NCI-H524 treated with DMSO at 0.1 percent for 48 hours (cell line): Measurements from ENCODE around the gene SLC24A3.
"Not testable (repeated sequence)": the region's sequence is repeated elsewhere in the genome, so short reads cannot be mapped to it uniquely, and the experiment has no call there.

Experiments
- DNase-seq: peaks from one replicate; lab custom pipeline; 2025; lab: John Stamatoyannopoulos, UW

SLC24A3 gene

GRCh38 chr20:19678591-19678990 is 466.1 kb downstream of the SLC24A3 start:
- DNase-seq, result not testable (repeated sequence)

DNA sequence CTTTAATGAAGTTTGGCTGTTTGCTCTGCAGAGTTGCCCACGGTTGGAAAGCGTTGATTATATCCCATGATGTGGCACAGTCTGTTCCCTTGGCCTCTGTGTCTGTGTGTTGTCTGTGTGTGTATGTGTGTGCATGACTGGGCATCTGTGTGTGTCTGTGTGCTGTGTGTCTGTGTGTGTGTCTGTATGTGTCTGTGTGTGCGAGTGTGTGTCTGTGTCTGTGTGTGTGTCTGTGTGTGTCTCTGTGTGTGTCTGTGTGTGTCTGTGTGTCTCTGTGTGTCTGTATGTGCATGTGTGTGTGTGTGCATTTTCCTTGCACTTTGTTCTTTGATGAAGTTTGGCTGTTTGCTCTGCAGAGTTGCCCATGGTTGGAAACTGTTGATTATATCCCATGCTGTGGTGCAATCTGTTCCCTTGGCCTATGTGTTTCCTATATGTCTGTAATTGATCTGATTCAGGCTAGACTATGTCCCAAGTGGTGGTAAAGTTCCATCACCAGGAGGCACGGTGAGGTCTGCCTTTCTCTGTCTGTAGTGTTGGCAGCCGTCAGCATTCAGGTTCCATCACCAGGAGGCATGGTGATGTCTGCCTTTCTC is 467.6 kb downstream of the SLC24A3 start:
- no peak for DNase-seq

DNA sequence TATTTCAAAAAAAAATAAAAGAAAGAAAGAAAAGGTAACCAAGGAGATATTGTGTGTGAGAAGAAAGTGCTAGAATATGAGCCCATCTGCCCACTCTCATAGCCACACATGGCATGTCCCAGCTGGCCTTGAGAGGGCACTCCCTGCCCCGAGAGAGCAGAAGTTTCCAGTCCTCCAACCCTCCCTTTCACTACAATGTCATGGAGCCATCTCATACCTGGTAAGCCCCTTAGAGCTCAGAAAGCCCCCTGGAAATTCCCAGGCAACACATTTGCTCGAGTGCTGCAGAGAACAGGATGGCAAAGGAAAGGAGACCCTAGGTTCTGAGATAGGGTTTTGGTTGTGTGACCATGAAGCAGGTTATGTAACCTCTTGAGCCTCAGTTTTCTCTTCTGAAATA is 469.8 kb downstream of the SLC24A3 start:
- DNase-seq, result no peak

DNA sequence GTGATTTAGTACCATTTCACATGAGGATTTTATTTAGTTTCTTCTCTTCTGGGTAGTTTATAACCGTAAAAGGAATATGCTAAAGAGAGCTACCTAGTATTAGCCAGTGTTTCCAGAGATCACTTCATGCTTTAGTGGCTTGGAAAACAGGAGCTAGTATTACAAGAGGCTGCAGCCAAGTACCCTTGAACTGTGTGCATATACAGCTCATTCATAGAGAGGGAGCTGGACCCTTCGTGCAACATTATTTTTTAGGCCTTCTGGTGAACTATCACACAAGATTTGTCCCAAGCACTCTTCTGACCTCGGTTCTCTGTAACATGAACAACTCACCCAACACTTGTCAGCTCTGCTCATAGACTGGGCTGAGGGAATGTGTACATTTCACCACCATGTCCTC is 470.7 kb downstream of the SLC24A3 start:
- DNase-seq, result no peak

DNA sequence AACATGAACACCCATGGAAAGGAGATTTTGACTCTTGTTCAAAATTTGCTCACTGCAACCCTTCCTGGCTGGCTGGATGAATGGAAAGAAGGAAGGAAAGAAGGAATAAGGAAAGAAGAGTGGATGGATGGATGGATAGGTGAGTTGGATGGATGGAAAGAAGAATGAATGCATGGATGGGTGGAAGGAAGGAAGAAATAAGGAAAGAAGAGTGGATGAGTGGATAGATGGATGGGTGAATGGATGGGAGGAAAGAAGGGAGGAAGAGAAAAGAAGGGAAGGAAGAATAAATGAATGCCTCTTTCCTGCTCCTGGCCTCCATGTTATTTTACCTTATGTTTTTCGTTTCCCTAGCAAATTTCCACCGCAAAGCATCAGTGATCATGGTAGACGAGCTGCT is 471.4 kb downstream of the SLC24A3 start:
- DNase-seq, result no peak

DNA sequence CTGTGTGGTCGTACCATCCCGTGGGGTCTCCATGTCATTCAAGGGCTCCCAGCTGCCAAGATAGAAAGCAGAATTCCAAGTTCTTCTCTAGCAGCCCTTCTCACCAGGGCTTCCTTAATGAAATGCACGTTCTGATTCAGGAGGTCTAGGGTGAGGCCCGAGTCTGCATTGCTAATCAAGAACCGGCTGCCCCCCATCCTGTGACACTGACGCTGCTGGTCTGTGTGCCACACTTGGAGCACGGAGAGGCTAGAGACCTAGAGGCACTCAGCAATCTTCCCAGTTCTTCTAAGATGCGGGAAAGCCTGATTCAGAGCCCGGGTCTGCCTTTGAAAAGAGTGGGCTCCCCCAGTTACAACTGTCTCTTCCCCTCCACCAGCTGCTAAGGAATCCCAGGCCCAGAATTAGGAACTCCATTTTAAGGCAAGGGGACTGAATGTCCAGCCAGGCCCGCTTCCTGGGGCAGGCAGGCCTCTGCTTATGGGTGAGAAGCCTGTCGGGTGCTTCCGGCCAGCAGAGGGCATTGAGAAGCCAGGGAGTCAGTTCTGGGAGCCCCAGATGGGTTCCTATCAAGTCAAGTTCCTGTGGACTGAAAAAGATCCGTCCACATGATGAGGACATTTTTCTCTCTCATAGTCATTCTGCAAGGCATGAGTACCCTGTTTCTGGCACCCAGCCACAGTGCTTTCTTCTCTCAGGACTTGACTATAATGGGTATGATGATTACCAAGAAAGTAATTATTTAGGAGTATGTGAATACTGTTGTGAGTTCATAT is 475.8 kb downstream of the SLC24A3 start:
- no peak for DNase-seq

GRCh38 chr20:19690462-19690861 is 478.0 kb downstream of the SLC24A3 start:
- no peak for DNase-seq

- no peak for DNase-seq
Measured at GRCh38 chr20:19691125-19691524, 478.7 kb downstream of the SLC24A3 start.

DNA sequence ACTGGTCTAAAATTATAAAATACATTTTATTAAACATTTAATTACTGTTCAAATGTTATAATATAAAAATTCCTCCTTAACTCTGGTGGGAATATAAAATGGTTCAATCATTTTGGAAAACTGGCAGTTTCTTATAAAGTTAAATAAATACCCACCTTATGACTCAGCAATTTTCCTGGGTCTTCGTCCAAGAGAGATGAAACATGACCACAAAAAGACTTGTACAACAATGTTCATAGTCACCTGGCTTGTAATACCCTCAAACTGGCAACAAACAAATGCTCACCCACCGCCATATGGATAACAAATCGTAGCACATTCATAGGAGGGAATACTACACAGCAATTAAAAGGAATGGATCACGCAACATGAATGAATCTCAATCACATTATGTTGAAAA is 479.7 kb downstream of the SLC24A3 start:
- DNase-seq, result no peak

- no peak for DNase-seq
Measured at GRCh38 chr20:19692685-19693119, 480.3 kb downstream of the SLC24A3 start.

DNA sequence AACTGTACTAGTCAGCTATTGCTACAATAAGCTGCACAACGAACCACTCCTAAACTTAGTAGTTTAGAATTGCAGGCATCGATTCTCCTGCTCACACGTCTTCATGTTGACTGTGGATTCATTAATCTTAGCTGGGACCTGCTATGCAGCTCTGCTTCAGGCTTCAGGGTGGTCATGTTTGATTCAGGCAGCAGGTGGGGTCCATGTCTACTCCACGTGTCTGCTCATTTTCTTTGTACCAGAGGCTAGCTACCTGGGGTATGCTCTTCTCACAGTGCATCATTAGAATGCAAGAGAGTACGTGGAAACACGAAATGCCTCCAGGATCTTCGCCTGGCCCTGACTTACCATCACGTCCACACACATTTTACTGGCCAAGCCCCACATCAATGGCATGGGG is 481.1 kb downstream of the SLC24A3 start:
- no peak for DNase-seq

DNA sequence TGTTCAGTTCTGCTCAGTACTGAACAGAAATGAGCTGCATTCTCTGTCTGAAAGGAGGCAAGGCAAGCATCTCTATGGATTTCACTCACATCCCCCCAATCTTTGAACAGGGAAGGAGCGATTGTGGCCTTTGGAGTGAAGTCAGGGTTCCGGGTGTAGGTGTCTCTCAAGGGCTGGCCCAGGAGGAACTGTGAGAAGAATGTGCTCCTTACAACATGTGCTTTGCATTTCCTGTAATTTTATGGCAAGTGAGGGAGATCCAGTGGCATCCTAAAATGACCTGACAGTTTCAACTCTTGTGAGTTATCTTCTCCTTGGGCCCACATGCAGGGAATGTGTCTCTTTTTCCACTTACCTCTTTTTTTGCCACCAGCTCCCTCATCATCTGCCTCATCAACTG is 482.6 kb downstream of the SLC24A3 start:
- no peak for DNase-seq

DNA sequence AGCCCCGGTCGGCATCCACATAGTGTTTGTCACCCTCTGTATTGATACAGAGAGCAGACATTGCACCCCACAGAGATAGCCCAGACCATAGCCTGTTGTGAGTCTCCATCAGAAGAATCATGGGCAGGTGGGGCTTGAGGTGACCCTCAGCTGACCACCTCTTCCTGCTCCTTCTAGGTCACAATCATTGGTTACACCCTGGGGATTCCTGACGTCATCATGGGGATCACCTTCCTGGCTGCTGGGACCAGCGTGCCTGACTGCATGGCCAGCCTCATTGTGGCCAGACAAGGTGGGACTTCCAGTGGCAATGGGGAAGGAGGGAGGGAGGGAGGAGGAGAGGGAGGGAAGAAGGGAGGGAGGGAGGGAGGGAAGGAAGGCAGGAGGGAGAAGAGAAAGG is 484.2 kb downstream of the SLC24A3 start:
- DNase-seq, result no peak

DNA sequence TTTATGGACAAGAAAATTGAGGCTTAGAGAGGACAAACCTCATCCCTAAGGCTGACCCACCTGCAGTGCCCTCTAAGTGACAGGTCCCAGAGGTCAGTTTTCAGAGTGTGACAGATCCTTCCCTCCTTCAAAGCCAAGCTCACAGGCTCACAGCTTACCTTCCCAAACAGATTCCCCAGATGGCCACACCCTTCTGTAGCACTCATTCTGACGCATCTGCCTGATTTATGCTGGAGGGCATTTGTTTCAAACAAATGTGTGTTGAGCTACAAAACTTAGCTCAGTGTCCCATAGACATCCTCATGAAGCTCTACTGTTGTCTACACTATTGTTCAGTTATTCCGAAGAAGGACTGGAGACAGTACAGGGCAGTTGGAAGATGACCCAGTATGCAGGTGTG is 485.0 kb downstream of the SLC24A3 start:
- DNase-seq, result no peak

DNA sequence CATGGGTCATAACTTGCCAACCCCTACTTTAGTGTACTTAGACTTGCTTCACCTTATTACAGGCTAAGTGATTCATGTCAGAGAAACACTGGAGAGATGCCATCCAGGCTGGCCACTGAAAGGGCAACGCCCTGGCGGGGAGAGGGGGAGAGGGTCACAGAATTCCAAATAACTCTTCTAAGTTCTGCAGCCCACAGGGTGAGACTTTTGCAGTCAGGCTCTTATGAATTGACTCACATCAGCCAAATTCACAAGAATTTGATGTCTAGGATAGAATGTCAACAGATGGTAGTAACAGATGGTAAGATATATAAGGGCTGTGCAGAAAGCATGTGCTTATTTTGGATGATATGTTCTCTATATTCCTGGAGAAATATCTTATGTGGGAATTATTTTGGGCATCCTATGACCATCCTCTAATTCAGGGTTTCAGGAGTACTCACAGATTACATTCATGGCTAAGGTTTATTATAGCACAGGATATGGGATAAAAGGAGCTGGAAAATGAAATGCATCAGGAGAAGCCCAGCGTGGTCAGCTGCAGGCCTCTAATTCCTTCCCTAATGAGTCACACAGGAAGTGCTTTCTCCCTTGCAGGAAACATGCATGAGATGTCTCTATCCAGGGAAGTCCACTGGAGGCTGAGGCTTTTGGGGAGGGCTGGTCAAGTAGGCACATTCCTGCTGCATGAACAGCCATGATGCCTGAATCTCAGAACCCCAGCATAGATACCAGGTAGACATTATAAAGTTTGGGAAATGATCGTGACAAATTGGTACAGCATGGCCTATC is 486.9 kb downstream of the SLC24A3 start:
- peak; percentile 80 for DNase-seq

- DNase-seq, result no peak
Measured at GRCh38 chr20:19701429-19701828, 489.0 kb downstream of the SLC24A3 start.

DNA sequence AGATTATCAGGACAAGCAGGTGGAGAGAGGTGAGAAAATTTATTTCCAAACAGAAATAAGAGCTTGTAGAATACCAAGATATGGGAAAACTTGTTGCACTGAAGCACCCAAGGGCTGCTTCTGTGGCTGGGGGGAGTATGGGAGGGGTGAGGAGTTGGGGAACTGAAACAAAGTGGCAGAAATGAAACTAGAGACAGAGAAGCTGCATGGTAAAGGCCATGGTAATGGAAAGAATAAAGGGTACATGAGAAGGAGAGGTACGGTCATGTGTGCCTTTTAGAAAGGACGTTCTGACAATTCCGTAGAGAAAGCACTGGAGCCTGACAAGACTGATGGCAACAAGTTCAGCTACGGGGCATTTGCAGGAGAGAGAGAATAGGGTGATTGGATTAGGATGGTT is 494.0 kb downstream of the SLC24A3 start:
- DNase-seq, result no peak

DNA sequence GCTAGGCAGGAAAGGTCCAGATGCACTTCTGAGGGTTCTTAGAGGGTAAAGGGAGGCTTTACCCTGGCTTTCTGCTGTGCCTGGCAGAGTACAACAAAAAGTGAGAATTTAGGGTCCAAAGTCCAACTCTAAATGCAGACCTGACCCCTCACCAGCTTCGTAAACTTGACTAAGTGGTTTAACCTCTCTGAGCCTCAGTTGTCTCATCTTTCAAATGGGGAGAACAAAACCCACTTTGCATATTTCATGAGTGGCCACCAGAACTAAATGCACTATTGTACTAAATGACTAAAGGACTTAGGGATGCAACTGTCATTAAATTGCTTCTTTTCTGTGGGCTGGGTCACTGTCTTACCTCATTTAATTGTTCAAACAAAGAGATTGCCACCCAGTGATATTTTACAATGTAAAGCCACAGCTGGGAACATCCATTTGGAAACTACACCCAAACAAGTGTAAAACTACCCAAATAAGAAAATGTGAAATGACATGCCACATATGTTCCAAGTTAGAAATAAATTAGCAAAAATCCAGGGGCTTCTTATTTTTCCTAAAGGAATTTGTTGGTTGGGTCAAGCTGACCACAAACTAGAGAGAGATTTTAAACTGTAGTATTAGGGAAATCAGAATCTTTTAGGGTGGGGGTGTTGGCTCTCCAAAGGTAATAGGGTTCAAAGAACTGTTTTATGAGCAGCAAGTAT is 497.3 kb downstream of the SLC24A3 start:
- no peak for DNase-seq

GRCh38 chr20:19710336-19711120 is 498.1 kb downstream of the SLC24A3 start:
- no peak for DNase-seq

DNA sequence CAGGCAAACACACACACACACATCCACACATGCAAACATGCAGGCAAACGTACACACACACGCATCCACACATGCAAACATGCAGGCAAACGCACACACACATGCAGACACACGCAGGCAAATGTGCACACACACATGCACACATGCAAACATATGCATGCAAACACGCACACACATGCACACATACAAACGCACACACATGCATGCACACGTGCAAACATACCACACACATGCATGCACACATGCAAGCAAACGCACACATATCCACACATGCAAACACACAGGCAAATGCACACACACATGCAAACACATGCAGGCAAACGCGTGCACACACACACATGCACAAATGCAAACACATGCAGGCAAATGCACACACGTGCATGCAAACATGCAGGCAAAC is 498.7 kb downstream of the SLC24A3 start:
- no peak for DNase-seq

DNA sequence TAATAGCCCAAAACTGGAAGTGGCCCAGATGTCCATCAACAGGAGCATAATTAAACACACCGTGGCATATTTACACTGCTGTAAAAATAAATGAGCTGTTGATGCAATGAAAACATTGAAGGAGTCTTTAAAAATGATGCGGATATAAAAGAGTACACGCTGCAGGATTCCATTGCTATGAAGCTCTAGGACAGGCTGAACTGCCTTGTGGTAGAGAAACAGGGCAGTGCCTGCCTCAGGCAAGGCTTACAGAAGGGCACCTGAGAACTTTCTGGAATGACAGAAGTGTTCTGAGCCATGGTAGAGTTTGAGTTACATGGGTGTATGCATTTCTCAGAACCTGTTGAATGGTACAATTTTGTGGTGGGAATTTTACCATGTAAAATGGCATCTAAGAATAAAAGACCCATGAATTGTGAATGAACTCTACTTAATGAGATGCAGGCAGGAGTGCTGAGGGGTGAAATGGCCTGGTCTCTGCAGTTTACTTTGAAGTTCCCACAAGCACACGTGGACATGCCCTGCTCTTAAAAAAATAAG is 500.3 kb downstream of the SLC24A3 start:
- no peak for DNase-seq
